ENCODE results near the gene NUDT16L1.

DNA sequence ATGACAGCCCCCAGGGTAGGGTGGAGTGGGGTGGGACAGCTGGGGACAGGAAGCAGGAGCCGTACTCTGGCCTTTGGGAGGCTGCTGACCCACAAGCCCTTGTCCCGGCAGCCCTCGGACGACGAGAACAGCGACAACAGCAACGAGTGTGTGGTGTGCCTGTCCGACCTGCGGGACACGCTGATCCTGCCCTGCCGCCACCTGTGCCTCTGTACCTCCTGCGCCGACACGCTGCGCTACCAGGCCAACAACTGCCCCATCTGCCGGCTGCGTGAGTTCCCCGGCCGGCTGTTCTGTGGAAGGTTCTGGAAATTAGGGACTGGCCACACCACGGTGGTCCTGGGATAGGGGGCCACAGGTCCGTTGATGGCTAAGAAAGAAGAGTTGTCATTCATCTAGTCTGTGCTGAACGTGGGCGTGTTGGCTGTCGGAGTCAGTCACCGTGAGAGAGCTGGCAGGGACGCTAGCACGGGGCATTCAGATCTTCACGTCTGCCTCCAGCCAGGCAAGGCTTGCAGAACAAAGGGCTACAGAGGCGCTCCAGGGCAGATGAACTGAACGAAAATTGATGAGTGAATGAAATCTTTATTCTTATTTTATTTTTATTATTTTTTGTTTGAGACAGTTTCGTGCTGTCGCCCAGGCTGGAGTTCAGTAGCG, 19.8 kb upstream of the NUDT16L1 start:
- TF ChIP-seq GATA2 (IDR thresholded peaks at IDR 0.05; ENCODE audit: low read depth, low read length) (no peak), GATA3 (IDR thresholded peaks at IDR 0.05; ENCODE audit: low read depth, low read length) (no peak)
